Suprapubic skin (tissue), 4 donors: ENCODE measurements around the gene DEPDC5. TPM values are rescaled to one million over a fixed set of nuclear protein-coding genes. Genes with fewer than 3 reads are reported as not detected.

Experiments used
- DNase-seq, 2 donors: peaks; one replicate each; pipeline ENCODE4 v3.0.0-alpha.2; 2019; ENCODE audit warnings: low spot score in 2 of 2
- H3K27ac ChIP-seq: fragments of 200-600 bp; sonication (generic); one replicate; pipeline ENCODE4 v1.5.1; 2019
- H3K27me3 ChIP-seq: fragments of 200-600 bp; sonication (generic); one replicate; pipeline ENCODE4 v1.5.1; 2019
- H3K36me3 ChIP-seq: fragments of 200-600 bp; sonication (generic); one replicate; pipeline ENCODE4 v1.5.1; 2019
- H3K4me1 ChIP-seq: fragments of 200-600 bp; sonication (generic); one replicate; pipeline ENCODE4 v1.5.1; 2019
- H3K4me3 ChIP-seq: fragments of 200-600 bp; sonication (generic); one replicate; pipeline ENCODE4 v1.5.1; 2019; ENCODE audit warnings: mild to moderate bottlenecking
- H3K9me3 ChIP-seq: fragments of 200-600 bp; sonication (generic); one replicate; pipeline ENCODE4 v1.5.1; 2019
- EP300 ChIP-seq: sonication (generic); formaldehyde crosslinking; IDR thresholded peaks from one replicate; pipeline ENCODE4 v1.6.1; 2017; ENCODE audit warnings: antibody characterized with exemption
- POLR2A ChIP-seq, 2 donors: fragments of 450-650 bp; IDR thresholded peaks; one replicate each; pipeline ENCODE4 v1.6.1; 2017; ENCODE audit warnings: antibody characterized with exemption in 2 of 2, mild to moderate bottlenecking in 2 of 2, moderate library complexity in 2 of 2
- POLR2AphosphoS5 ChIP-seq, 3 donors: sonication (generic); formaldehyde crosslinking; IDR thresholded peaks; one replicate each; pipeline ENCODE4 v1.6.1; 2017; ENCODE audit warnings: antibody characterized with exemption in 3 of 3
- WGBS: methylation state at CpG from one replicate; pipeline ENCODE4 v1.1.5; 2018; 5-methylcytosine and 5-hydroxymethylcytosine counted together
- total RNA-seq, 4 donors: library from RNA; depleted of rRNA; stranded (reverse); fragments of >200 nt; gene quantifications; one replicate each; pipeline ENCODE4 v1.1.0, GENCODE V29; 2016
- TF ChIP-seq, protein P1 (sequence below), 2 donors: fragments of 200-600 bp in 1 of 2; fragments of 450-650 bp in 1 of 2; sonication (generic) in 1 of 2; IDR thresholded peaks; one replicate each; pipeline ENCODE4 v1.5.1; 2016 to 2019; ENCODE audit warnings: antibody characterized with exemption in 2 of 2, mild to moderate bottlenecking in 1 of 2, moderate library complexity in 1 of 2

The DEPDC5 gene
- total RNA-seq, 4 donors from 2014 or later = 10.2 to 35.6 (median 15.5) TPM

- no peaks in the 10 kb centered on the region for H3K27me3 ChIP-seq
- H3K4me3 ChIP-seq = no peak overlapping the region
- TF ChIP-seq POLR2A (IDR thresholded peaks at IDR 0.05) = no peak
- DNase-seq = no peak
- WGBS = 70% methylated on average over 7 of the region's 8 CpGs
- H3K9me3 ChIP-seq = no peaks in the 10 kb centered on the region
- no peaks in the 10 kb centered on the region for H3K36me3 ChIP-seq
- peaks cover 2% of the 10 kb centered on the region for H3K4me1 ChIP-seq
- no peak overlapping the region for H3K27ac ChIP-seq
Measured at GRCh38 chr22:31938296-31938695, 184.5 kb downstream of the DEPDC5 start.

GRCh38 chr22:31940506-31940905 is 186.7 kb downstream of the DEPDC5 start:
- Histone ChIP-seq H3K36me3 (no peaks in the 10 kb centered on the region), H3K27me3 (no peaks in the 10 kb centered on the region), H3K4me3 (no peak overlapping the region), H3K4me1 (peaks cover 11% of the 10 kb centered on the region), H3K27ac (no peak overlapping the region), H3K9me3 (no peaks in the 10 kb centered on the region)
- WGBS = 66% methylated on average over 9 of the region's 9 CpGs
- no peak for DNase-seq
- TF ChIP-seq EP300 (no peak), POLR2AphosphoS5 (IDR thresholded peaks at IDR 0.05) (no peak), POLR2A (IDR thresholded peaks at IDR 0.05) (no peak)
- TF ChIP-seq, protein P1, sequence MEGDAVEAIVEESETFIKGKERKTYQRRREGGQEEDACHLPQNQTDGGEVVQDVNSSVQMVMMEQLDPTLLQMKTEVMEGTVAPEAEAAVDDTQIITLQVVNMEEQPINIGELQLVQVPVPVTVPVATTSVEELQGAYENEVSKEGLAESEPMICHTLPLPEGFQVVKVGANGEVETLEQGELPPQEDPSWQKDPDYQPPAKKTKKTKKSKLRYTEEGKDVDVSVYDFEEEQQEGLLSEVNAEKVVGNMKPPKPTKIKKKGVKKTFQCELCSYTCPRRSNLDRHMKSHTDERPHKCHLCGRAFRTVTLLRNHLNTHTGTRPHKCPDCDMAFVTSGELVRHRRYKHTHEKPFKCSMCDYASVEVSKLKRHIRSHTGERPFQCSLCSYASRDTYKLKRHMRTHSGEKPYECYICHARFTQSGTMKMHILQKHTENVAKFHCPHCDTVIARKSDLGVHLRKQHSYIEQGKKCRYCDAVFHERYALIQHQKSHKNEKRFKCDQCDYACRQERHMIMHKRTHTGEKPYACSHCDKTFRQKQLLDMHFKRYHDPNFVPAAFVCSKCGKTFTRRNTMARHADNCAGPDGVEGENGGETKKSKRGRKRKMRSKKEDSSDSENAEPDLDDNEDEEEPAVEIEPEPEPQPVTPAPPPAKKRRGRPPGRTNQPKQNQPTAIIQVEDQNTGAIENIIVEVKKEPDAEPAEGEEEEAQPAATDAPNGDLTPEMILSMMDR (IDR thresholded peaks at IDR 0.05) = no peak

DNA sequence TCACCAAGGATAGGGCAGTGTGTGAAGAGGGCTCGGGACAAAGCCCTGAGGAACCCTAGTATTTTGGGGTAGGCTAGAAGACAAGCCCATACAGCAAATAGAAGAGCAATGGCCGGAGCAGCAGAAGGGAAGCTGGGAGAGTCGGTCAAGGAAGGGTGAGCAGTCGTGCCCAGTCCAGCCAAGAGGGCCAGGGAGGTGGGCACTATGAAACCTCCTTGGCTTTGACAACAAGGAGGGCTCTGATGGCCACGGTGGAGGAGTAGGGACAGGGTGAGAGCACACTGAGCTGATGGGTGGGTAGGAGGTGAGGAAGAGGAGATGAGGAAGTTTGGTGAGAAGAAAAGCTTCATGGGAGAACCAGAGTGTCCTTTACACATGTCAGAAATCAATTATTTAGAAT is 188.3 kb downstream of the DEPDC5 start:
- H3K4me1 ChIP-seq = peaks cover 27% of the 10 kb centered on the region
- no peak overlapping the region for H3K4me3 ChIP-seq
- H3K27ac ChIP-seq = no peak overlapping the region
- no peak for DNase-seq
- no peaks in the 10 kb centered on the region for H3K9me3 ChIP-seq
- H3K36me3 ChIP-seq = no peaks in the 10 kb centered on the region
- WGBS = 92% methylated on average over 5 of the region's 5 CpGs
- no peaks in the 10 kb centered on the region for H3K27me3 ChIP-seq
- TF ChIP-seq, protein P1 (IDR thresholded peaks at IDR 0.05) = no peak

DNA sequence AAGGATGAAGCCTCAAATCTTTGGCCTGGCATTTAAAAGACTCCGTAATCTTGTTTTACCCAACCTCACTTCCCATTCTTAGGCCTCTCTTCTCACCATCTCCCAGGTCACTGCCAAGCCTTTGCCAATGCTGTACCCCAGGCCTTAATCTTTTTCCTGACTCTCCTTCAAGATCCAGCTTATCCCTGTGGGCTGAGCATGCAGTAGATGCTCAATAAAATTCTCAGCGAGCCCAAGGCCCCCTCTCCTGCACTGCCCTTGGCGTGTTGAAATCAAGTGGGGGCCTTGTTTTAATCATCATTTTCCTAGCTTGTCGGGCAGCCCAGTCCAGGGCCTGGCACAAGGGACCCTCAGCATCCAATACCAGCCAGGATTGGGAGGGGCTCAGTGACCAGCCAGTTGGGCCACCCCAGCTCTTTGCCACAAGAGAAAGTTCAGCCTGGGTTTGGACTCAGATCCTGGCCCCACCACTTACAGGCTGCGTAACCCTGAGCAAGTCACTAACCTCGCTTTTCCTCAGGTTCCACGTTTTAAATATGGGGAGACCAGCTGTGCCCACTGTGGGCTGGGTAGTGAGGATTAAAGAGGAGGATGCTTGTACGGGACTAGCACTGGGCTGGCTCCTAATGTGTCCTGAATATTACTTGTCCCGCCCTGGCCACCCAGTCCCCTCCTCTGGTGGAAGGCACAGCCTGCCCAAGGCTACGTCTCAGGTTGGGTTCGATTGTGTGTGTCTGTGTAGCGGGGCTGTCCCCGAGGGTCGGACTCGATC is 189.6 kb downstream of the DEPDC5 start:
- no peaks in the 10 kb centered on the region for H3K27me3 ChIP-seq
- 39% methylated on average over 15 of the region's 15 CpGs for WGBS
- DNase-seq = no peak

DNA sequence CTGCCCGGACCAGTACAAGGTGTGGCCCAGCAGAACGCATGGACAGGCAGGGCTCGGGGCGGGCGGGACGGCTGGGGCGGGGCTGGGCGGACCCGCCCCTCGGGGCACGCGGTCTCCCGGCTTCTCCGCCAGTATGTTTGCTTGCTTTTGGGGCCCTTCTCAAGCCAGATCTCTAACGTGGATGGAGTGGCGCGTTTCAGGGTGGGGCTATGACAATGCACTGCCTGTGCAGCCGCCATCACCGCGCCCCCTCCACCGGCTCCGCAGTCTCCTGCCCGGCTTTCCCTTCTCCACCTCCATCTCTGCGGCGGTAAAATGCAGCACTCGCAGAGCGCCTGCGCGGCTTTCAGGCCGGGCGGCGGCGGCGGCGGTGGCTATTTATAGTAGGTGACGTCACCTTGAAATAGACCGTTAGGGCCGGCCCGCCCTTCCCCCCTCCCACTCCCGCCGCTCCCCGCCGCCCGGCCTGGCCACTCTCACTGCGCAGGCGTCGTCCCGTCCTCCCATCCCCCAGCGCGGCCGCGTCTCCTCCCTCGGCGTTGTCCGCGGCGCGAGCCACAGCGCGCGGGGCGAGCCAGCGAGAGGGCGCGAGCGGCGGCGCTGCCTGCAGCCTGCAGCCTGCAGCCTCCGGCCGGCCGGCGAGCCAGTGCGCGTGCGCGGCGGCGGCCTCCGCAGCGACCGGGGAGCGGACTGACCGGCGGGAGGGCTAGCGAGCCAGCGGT is 190.3 kb downstream of the DEPDC5 start, which contains the start of gene YWHAH:
TSS of gene YWHAH (plus strand) at position 558 of the 722 bp plus-strand sequence. CDS start 199 bp downstream, outside the sequence.
- 2% methylated on average over 12 of the region's 86 CpGs for WGBS
- no peak for TF ChIP-seq EP300
- TF ChIP-seq POLR2AphosphoS5 (IDR thresholded peaks at IDR 0.05) = peak in 1 of 3 donors; percentile 44
- peak; percentile 83 to 94 for TF ChIP-seq POLR2A (IDR thresholded peaks at IDR 0.05)
- Histone ChIP-seq H3K36me3 (peaks cover 8% of the 10 kb centered on the region), H3K27ac (peak within 1 kb of the TSS; percentile 98), H3K4me1 (peaks cover 36% of the 10 kb centered on the region), H3K9me3 (no peaks in the 10 kb centered on the region), H3K27me3 (no peaks in the 10 kb centered on the region), H3K4me3 (peak within 1 kb of the TSS; percentile 96)
- DNase-seq = peak; percentile 96 to 97

More for the DNA sequence above, 189.6 kb downstream of the DEPDC5 start:
- Histone ChIP-seq H3K4me1 (peaks cover 36% of the 10 kb centered on the region), H3K9me3 (no peaks in the 10 kb centered on the region), H3K27ac (peak overlapping the region; percentile 98), H3K36me3 (peaks cover 5% of the 10 kb centered on the region), H3K4me3 (peak overlapping the region; percentile 96)
- TF ChIP-seq POLR2AphosphoS5 (IDR thresholded peaks at IDR 0.05) (no peak), EP300 (no peak), POLR2A (IDR thresholded peaks at IDR 0.05) (no peak)
- TF ChIP-seq, protein P1 (IDR thresholded peaks at IDR 0.05) = no peak
